Ovary (tissue), 9 donors: ENCODE measurements around the gene KCNA5. TPM values are rescaled to one million over a fixed set of nuclear protein-coding genes. Genes with fewer than 3 reads are reported as not detected.
A peak's percentile ranks its signal among the peaks of the same experiment; 100 is the strongest.

Experiments used
- DNase-seq, 5 donors: peaks; one replicate each; pipeline ENCODE4 v3.0.0-alpha.2; 2019 to 2020
- H3K27ac ChIP-seq, 2 donors: fragments of 200-600 bp; one replicate each; pipeline versions ENCODE4 v1.5.1 to v1.8.0; 2019 to 2022
- H3K27me3 ChIP-seq: fragments of 200-600 bp; one replicate; pipeline ENCODE4 v1.8.0; 2022
- H3K36me3 ChIP-seq: fragments of 200-600 bp; sonication (generic); one replicate; pipeline ENCODE4 v1.5.1; 2019
- H3K4me1 ChIP-seq: one replicate; pipeline ENCODE4 v1.8.1; 2013; ENCODE audit warnings: mild to moderate bottlenecking, moderate library complexity; ENCODE audit not compliant: insufficient read depth
- H3K4me3 ChIP-seq: fragments of 200-600 bp; sonication (generic); one replicate; pipeline ENCODE4 v1.5.1; 2017
- H3K9me3 ChIP-seq, 2 donors: fragments of 200-600 bp in 1 of 2; sonication (generic) in 1 of 2; one replicate each; pipeline versions ENCODE4 v1.5.1 to v1.8.1; 2013 to 2019; ENCODE audit warnings: mild to moderate bottlenecking in 1 of 2, moderate library complexity in 1 of 2
- EP300 ChIP-seq: sonication (generic); formaldehyde crosslinking; IDR thresholded peaks from one replicate; pipeline ENCODE4 v1.6.1; 2017; ENCODE audit warnings: antibody characterized with exemption
- POLR2A ChIP-seq: fragments of 450-650 bp; IDR thresholded peaks from one replicate; pipeline ENCODE4 v1.6.1; 2017; ENCODE audit warnings: antibody characterized with exemption, mild to moderate bottlenecking, moderate library complexity
- WGBS, 3 donors: extraction: QIAGEN DNeasy Blood & Tissue Kit in 1 of 3; methylation state at CpG; one replicate each; pipeline versions ENCODE4 v1.1.5 to v1.1.7; 2013 to 2017; 5-methylcytosine and 5-hydroxymethylcytosine counted together
- intact Hi-C, 4 donors: fragments of 100-400 bp; cut with DNase I; formaldehyde crosslinking; loops; one replicate each; pipeline versions ENCODE4 v1.11.0 to v1.15.1; 2022 to 2023
- polyA plus RNA-seq, 2 donors: library from polyadenylated mRNA; stranded (reverse); fragments of 200-250 nt in 1 of 2; fragments of 350-450 nt in 1 of 2; fragmentation: Illumina TruSeq in 1 of 2; extraction: RNeasy Lipid Tissue Mini Kit (QIAGEN cat#74804) in 1 of 2; gene quantifications; one replicate each; pipeline ENCODE4 v1.2.3, GENCODE V29; 2013 to 2014
- total RNA-seq, 7 donors: library from RNA; depleted of rRNA in 2 of 7; stranded (reverse); fragments of >200 nt in 2 of 7; fragmentation: NEBNext Ultra II Directional in 3 of 7; extraction: Animal tissue kit (Norgen Biotek cat#: 25700) in 3 of 7; gene quantifications; one replicate each; pipeline versions ENCODE4 v1.1.0 to v1.2.4, GENCODE V29; 2016 to 2023
- TF ChIP-seq, protein P1 (sequence below), 3 donors: fragments of 450-650 bp in 2 of 3; fragments of 200-600 bp in 1 of 3; IDR thresholded peaks; one replicate each; pipeline versions ENCODE4 v1.5.1 to v1.8.0; 2016 to 2022; ENCODE audit warnings: antibody characterized with exemption in 3 of 3, mild to moderate bottlenecking in 1 of 3
- donor health status: DM: no; HTN: no; CAD: no; lungs with moderate emphysema.
- donor health status: DM: no; HTN: no; CAD: no.
- donor health status: Bipolar disorder and iron deficiency.
- donor health status: DM: yes; HTN: yes; CAD: no.
- donor health status: DM: no; HTN: no; CAD: no.
- donor health status: DM: yes; HTN: yes; CAD: no.

Gene KCNA5
- total and polyA plus RNA-seq, 9 donors: 0.34 to 3.5 (median 0.74) TPM

- Histone ChIP-seq H3K36me3 (no peaks in the 10 kb centered on the region), H3K4me1 (peaks cover 2% of the 10 kb centered on the region), H3K27me3 (no peaks in the 10 kb centered on the region), H3K27ac (no peak overlapping the region), H3K4me3 (no peak overlapping the region), H3K9me3 (no peaks in the 10 kb centered on the region)
- no peak for DNase-seq
- WGBS, 3 donors: 48 to 55% (median 52%) methylated on average over 11 of the region's 11 CpGs
- TF ChIP-seq, protein P1, sequence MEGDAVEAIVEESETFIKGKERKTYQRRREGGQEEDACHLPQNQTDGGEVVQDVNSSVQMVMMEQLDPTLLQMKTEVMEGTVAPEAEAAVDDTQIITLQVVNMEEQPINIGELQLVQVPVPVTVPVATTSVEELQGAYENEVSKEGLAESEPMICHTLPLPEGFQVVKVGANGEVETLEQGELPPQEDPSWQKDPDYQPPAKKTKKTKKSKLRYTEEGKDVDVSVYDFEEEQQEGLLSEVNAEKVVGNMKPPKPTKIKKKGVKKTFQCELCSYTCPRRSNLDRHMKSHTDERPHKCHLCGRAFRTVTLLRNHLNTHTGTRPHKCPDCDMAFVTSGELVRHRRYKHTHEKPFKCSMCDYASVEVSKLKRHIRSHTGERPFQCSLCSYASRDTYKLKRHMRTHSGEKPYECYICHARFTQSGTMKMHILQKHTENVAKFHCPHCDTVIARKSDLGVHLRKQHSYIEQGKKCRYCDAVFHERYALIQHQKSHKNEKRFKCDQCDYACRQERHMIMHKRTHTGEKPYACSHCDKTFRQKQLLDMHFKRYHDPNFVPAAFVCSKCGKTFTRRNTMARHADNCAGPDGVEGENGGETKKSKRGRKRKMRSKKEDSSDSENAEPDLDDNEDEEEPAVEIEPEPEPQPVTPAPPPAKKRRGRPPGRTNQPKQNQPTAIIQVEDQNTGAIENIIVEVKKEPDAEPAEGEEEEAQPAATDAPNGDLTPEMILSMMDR (IDR thresholded peaks at IDR 0.05): no peak
- TF ChIP-seq EP300: no peak
- TF ChIP-seq POLR2A: no peak
- intact Hi-C loops: no loop called here
Observed at GRCh38 chr12:5083955-5084849, 40.5 kb downstream of the KCNA5 start.

- intact Hi-C loops: loop anchor here in 1 of 4 donors (5.0 kb wide), 1 partner anchor 69 kb away; no protein-coding TSS in a partner anchor
- Histone ChIP-seq H3K27me3 (no peaks in the 10 kb centered on the region), H3K9me3 (no peaks in the 10 kb centered on the region), H3K36me3 (no peaks in the 10 kb centered on the region), H3K27ac (no peak overlapping the region), H3K4me3 (no peak overlapping the region), H3K4me1 (peaks cover 2% of the 10 kb centered on the region)
- TF ChIP-seq EP300 (no peak), POLR2A (no peak)
- TF ChIP-seq, protein P1 (IDR thresholded peaks at IDR 0.05): no peak
- DNase-seq: no peak
- 41 to 45% (median 45%) methylated on average over 3 of the region's 3 CpGs for WGBS, 3 donors
Observed at GRCh38 chr12:5085896-5086295, 42.2 kb downstream of the KCNA5 start.

DNA sequence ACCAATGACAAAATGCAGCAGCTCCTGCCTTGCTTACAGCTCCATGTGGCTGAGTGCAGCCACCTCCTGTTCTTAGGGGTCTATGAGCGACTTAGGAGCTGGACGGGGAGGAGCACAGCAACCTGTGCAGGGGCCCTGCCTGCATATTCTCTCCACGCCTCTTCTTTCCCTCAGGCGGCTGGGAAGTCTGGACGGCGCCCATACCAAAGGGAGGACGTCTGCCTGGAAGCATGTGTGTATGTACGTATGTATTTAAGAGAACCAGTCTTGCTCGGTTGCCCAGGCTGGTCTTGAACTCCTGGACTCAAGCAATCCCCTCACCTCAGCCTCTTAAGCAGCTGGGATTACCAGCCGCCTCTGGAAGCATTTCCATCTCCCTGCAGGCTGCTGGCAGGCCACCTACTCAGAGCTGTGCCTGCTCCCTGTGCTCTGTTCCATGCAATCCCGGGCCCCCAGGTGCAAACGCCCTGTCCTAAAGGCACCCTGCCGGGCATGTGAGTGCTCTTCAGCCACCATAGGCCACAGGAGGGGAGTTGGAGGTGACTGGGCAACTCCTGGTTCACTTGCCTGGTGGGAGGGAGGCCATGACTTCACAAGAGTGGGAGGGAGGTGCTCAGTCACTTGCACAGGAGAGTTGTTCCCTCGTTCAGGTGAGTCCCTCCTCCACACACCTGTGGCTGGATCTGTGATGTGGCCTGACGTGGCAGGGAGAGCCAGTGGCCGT, 44.3 kb downstream of the KCNA5 start:
- Histone ChIP-seq H3K4me1 (peaks cover 2% of the 10 kb centered on the region), H3K36me3 (no peaks in the 10 kb centered on the region), H3K27me3 (no peaks in the 10 kb centered on the region), H3K4me3 (no peak overlapping the region), H3K9me3 (no peaks in the 10 kb centered on the region), H3K27ac (no peak overlapping the region)
- intact Hi-C loops: loop anchor here in 1 of 4 donors (5.0 kb wide), 1 partner anchor 71 kb away; no protein-coding TSS in a partner anchor
- 79 to 86% (median 85%) methylated on average over 16 of the region's 16 CpGs for WGBS, 3 donors
- no peak for DNase-seq
- TF ChIP-seq, protein P1 (IDR thresholded peaks at IDR 0.05): no peak
- TF ChIP-seq POLR2A (no peak), EP300 (no peak)

GRCh38 chr12:5088586-5089264, 45.0 kb downstream of the KCNA5 start:
- DNase-seq: peak; percentile 12 to 37 (median 23)
- no peaks in the 10 kb centered on the region for H3K27me3 ChIP-seq
- intact Hi-C loops: loop anchor here in 1 of 4 donors (5.0 kb wide), 1 partner anchor 71 kb away; no protein-coding TSS in a partner anchor
- 13 to 33% (median 22%) methylated on average over 18 of the region's 18 CpGs for WGBS, 3 donors
- H3K4me3 ChIP-seq: no peak overlapping the region
- no peaks in the 10 kb centered on the region for H3K36me3 ChIP-seq
- peaks cover 2% of the 10 kb centered on the region for H3K4me1 ChIP-seq
- no peaks in the 10 kb centered on the region for H3K9me3 ChIP-seq
- TF ChIP-seq, protein P1 (IDR thresholded peaks at IDR 0.05): no peak
- TF ChIP-seq POLR2A: no peak
- TF ChIP-seq EP300: no peak
- no peak overlapping the region for H3K27ac ChIP-seq
